ENCODE data around the gene MYL6B. TPM values are rescaled to one million over a fixed set of nuclear protein-coding genes. Genes with fewer than 3 reads are reported as not detected.

MYL6B gene
- total RNA-seq, 1 donor from 2014 or later = 131 TPM

- Histone ChIP-seq H3K9ac (no peak overlapping the region), H3F3A (ENCODE audit: low read depth) (peaks cover 46% of the 10 kb centered on the region)
Observed at GRCh38 chr12:56124133-56124532, 28.3 kb upstream of the MYL6B start.

GRCh38 chr12:56126732-56127239, 25.6 kb upstream of the MYL6B start:
- DNase-seq (ENCODE audit: low spot score) = no peak
- Histone ChIP-seq H3K9ac (peak overlapping the region; percentile 25), H2AFZ (replicated peaks) (no peak overlapping the region), H3K27me3 (no peaks in the 10 kb centered on the region), H3K4me1 (peaks cover 18% of the 10 kb centered on the region), H4K20me1 (ENCODE audit: low read depth) (peaks cover 16% of the 10 kb centered on the region), H3K79me2 (ENCODE audit: low read depth) (peaks cover 33% of the 10 kb centered on the region), H3K9me3 (ENCODE audit: low read depth) (no peaks in the 10 kb centered on the region), H3K36me3 (no peaks in the 10 kb centered on the region), H3K4me3 (peak overlapping the region; percentile 51), H3K4me2 (peak overlapping the region; percentile 79), H3K27ac (peak overlapping the region; percentile 95), H3F3A (ENCODE audit: low read depth) (peaks cover 36% of the 10 kb centered on the region)
- peak overlapping the region; percentile 99 for H3K4me3 Mint-ChIP-seq
- H3K27me3 Mint-ChIP-seq (ENCODE audit: insufficient read depth, low read depth) = peaks cover 9% of the 10 kb centered on the region
- H3K4me1 Mint-ChIP-seq = peaks cover 35% of the 10 kb centered on the region
- H3K27ac Mint-ChIP-seq = no peak overlapping the region
- H3K9me3 Mint-ChIP-seq = no peaks in the 10 kb centered on the region
- H3K36me3 Mint-ChIP-seq = peaks cover 18% of the 10 kb centered on the region
- TF ChIP-seq CTCF (IDR thresholded peaks at IDR 0.05) (no peak), EZH2phosphoT487 (IDR thresholded peaks at IDR 0.05) (no peak), EZH2 (IDR thresholded peaks at IDR 0.05) (no peak)

More at GRCh38 chr12:56124133-56124532, 28.3 kb upstream of the MYL6B start:
- no peak for TF ChIP-seq CTCF (IDR thresholded peaks at IDR 0.05)
- no peak for TF ChIP-seq EZH2phosphoT487 (IDR thresholded peaks at IDR 0.05)
- TF ChIP-seq EZH2 (IDR thresholded peaks at IDR 0.05) = no peak
- Mint-ChIP-seq H3K4me3 (no peak overlapping the region), H3K9me3 (no peaks in the 10 kb centered on the region), H3K4me1 (peaks cover 32% of the 10 kb centered on the region), H3K27ac (no peak overlapping the region), H3K27me3 (ENCODE audit: insufficient read depth, low read depth) (peaks cover 10% of the 10 kb centered on the region), H3K36me3 (peaks cover 8% of the 10 kb centered on the region)
- no peak overlapping the region for H3K4me3 ChIP-seq
- no peak overlapping the region for H3K27ac ChIP-seq
- H2AFZ ChIP-seq (replicated peaks) = no peak overlapping the region
- H3K4me1 ChIP-seq = peaks cover 18% of the 10 kb centered on the region
- H3K9me3 ChIP-seq (ENCODE audit: low read depth) = no peaks in the 10 kb centered on the region
- DNase-seq (ENCODE audit: low spot score) = no peak
- no peak overlapping the region for H3K4me2 ChIP-seq
- H3K79me2 ChIP-seq (ENCODE audit: low read depth) = peaks cover 14% of the 10 kb centered on the region
- H3K27me3 ChIP-seq = no peaks in the 10 kb centered on the region
- no peaks in the 10 kb centered on the region for H3K36me3 ChIP-seq
- H4K20me1 ChIP-seq (ENCODE audit: low read depth) = peaks cover 10% of the 10 kb centered on the region

GRCh38 chr12:56127485-56127887, 24.9 kb upstream of the MYL6B start:
- H3K9me3 ChIP-seq (ENCODE audit: low read depth) = no peaks in the 10 kb centered on the region
- TF ChIP-seq EZH2phosphoT487 (IDR thresholded peaks at IDR 0.05) = no peak
- H3K27ac ChIP-seq = peak overlapping the region; percentile 95

More at GRCh38 chr12:56127485-56127887, 24.9 kb upstream of the MYL6B start:
- Mint-ChIP-seq H3K4me1 (peaks cover 35% of the 10 kb centered on the region), H3K36me3 (peaks cover 25% of the 10 kb centered on the region), H3K9me3 (no peaks in the 10 kb centered on the region), H3K27me3 (ENCODE audit: insufficient read depth, low read depth) (peaks cover 9% of the 10 kb centered on the region), H3K4me3 (peak overlapping the region; percentile 99), H3K27ac (peak overlapping the region; percentile 84)
- Histone ChIP-seq H3K27me3 (no peaks in the 10 kb centered on the region), H3K9ac (peak overlapping the region; percentile 25), H3K4me3 (peak overlapping the region; percentile 51), H3K79me2 (ENCODE audit: low read depth) (peaks cover 33% of the 10 kb centered on the region), H3F3A (ENCODE audit: low read depth) (peaks cover 36% of the 10 kb centered on the region), H2AFZ (replicated peaks) (no peak overlapping the region), H3K36me3 (no peaks in the 10 kb centered on the region), H4K20me1 (ENCODE audit: low read depth) (peaks cover 16% of the 10 kb centered on the region), H3K4me2 (peak overlapping the region; percentile 79), H3K4me1 (peaks cover 18% of the 10 kb centered on the region)
- no peak for DNase-seq (ENCODE audit: low spot score)
